ENCODE results near the gene MEIKIN. TPM values are rescaled to one million over a fixed set of nuclear protein-coding genes. Genes with fewer than 3 reads are reported as not detected.

The MEIKIN gene
- total RNA-seq, 5 donors from 2014 or later (not counting 1 experiment from before 2014, with no cell fraction given) = 0.22 to 1.6 (median 0.73) TPM; not detected in 1

GRCh38 chr5:131959906-131960305, 14.4 kb upstream of the MEIKIN start:
- Histone ChIP-seq H3K27ac (ENCODE audit: low read length) (no peak overlapping the region), H3K9me3 (no peaks in the 10 kb centered on the region), H3K36me3 (ENCODE audit: control insufficient read depth in 2 of 2, extremely low read depth in 1 of 2, insufficient read depth in 1 of 2, low read length in 1 of 2) (peaks cover 0 to 21% of the 10 kb centered on the region in 2 donors), H3K4me1 (ENCODE audit: control insufficient read depth in 1 of 2, extremely low read depth in 1 of 2, insufficient read depth in 2 of 2, low read length in 2 of 2) (no peaks in the 10 kb centered on the region), H3K27me3 (replicated peaks in 1 of 2; ENCODE audit: control insufficient read depth in 2 of 2, extremely low read depth in 1 of 2, insufficient read depth in 2 of 2, low read length in 1 of 2) (no peaks in the 10 kb centered on the region), H3K4me3 (ENCODE audit: control insufficient read depth in 1 of 2, extremely low read depth in 1 of 2, low read length in 1 of 2) (no peak overlapping the region)
- no peak for ATAC-seq (replicated peaks in 1 of 4)
- H3K4me3 Mint-ChIP-seq = no peak overlapping the region
- ChIA-PET POLR2A (no interaction called here), CTCF (no interaction called here)
- no peaks in the 10 kb centered on the region for H3K27me3 Mint-ChIP-seq
- no peak for DNase-seq
- H3K9me3 Mint-ChIP-seq = no peaks in the 10 kb centered on the region
- peaks cover 52% of the 10 kb centered on the region for H3K36me3 Mint-ChIP-seq
- 83% methylated on average over 2 of the region's 3 CpGs for WGBS (ENCODE audit: insufficient coverage)
- peaks cover 0 to 1% (median 0%) of the 10 kb centered on the region in 3 donors for H3K4me1 Mint-ChIP-seq
- no peak overlapping the region for H3K27ac Mint-ChIP-seq

- H3K27ac Mint-ChIP-seq = no peak overlapping the region
- no peak overlapping the region for H3K4me3 Mint-ChIP-seq
- ChIA-PET CTCF (no interaction called here), POLR2A (no interaction called here)
- H3K4me1 ChIP-seq (ENCODE audit: control insufficient read depth in 1 of 2, extremely low read depth in 1 of 2, insufficient read depth in 2 of 2, low read length in 2 of 2) = no peaks in the 10 kb centered on the region
- no peaks in the 10 kb centered on the region for H3K27me3 Mint-ChIP-seq
- no peaks in the 10 kb centered on the region for H3K27me3 ChIP-seq (replicated peaks in 1 of 2; ENCODE audit: control insufficient read depth in 2 of 2, extremely low read depth in 1 of 2, insufficient read depth in 2 of 2, low read length in 1 of 2)
- no peak overlapping the region for H3K27ac ChIP-seq (ENCODE audit: low read length)
- 92% methylated on average over 2 of the region's 5 CpGs for WGBS (ENCODE audit: insufficient coverage)
- ATAC-seq (replicated peaks in 1 of 4) (no peak), DNase-seq (no peak)
- H3K9me3 ChIP-seq = no peaks in the 10 kb centered on the region
- H3K4me1 Mint-ChIP-seq = peaks cover 0 to 1% (median 0%) of the 10 kb centered on the region in 3 donors
- peaks cover 54% of the 10 kb centered on the region for H3K36me3 Mint-ChIP-seq
- no peak overlapping the region for H3K4me3 ChIP-seq (ENCODE audit: control insufficient read depth in 1 of 2, extremely low read depth in 1 of 2, low read length in 1 of 2)
- H3K36me3 ChIP-seq (ENCODE audit: control insufficient read depth in 2 of 2, extremely low read depth in 1 of 2, insufficient read depth in 1 of 2, low read length in 1 of 2) = peaks cover 0 to 25% of the 10 kb centered on the region in 2 donors
- no peaks in the 10 kb centered on the region for H3K9me3 Mint-ChIP-seq
Measured at GRCh38 chr5:131959136-131959535, 13.7 kb upstream of the MEIKIN start.

- H3K27me3 ChIP-seq (replicated peaks in 1 of 2; ENCODE audit: control insufficient read depth in 2 of 2, extremely low read depth in 1 of 2, insufficient read depth in 2 of 2, low read length in 1 of 2) = no peaks in the 10 kb centered on the region
- H3K27ac ChIP-seq (ENCODE audit: low read length) = no peak overlapping the region
- H3K4me1 ChIP-seq (ENCODE audit: control insufficient read depth in 1 of 2, extremely low read depth in 1 of 2, insufficient read depth in 2 of 2, low read length in 2 of 2) = no peaks in the 10 kb centered on the region
- 100% methylated on average over 4 of the region's 8 CpGs for WGBS (ENCODE audit: insufficient coverage)
- DNase-seq = no peak
- CTCF ChIA-PET = no interaction called here
- Mint-ChIP-seq H3K27me3 (no peaks in the 10 kb centered on the region), H3K9me3 (no peaks in the 10 kb centered on the region), H3K4me3 (no peak overlapping the region), H3K36me3 (peaks cover 45% of the 10 kb centered on the region), H3K4me1 (peaks cover 0 to 1% (median 0%) of the 10 kb centered on the region in 3 donors), H3K27ac (peak overlapping the region in 1 of 2 donors; percentile 30)
- POLR2A ChIA-PET = no interaction called here
- no peak for ATAC-seq (replicated peaks in 1 of 4)
- H3K9me3 ChIP-seq = no peaks in the 10 kb centered on the region
- H3K4me3 ChIP-seq (ENCODE audit: control insufficient read depth in 1 of 2, extremely low read depth in 1 of 2, low read length in 1 of 2) = no peak overlapping the region
- H3K36me3 ChIP-seq (ENCODE audit: control insufficient read depth in 2 of 2, extremely low read depth in 1 of 2, insufficient read depth in 1 of 2, low read length in 1 of 2) = peaks cover 0 to 20% of the 10 kb centered on the region in 2 donors
Measured at GRCh38 chr5:131957721-131958441, 12.4 kb upstream of the MEIKIN start.

DNA sequence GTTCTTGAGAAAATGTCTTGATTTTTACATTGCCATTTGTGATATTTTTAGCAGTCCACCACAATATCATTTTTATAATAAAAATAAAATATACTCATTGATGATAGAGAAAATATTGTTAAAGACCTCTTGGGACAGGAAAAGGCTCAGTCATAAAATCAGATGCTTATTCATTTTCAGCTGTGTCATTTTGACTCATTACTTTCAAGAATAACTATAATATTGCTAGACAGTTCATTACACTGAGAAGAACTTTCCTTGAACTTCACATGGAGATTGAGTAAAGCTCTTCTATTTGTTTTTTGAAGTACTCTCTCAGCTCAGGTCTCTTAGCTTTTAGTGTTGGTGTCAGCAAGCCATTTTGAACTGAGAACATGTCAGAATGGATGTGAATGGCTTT, 8.5 kb upstream of the MEIKIN start:
- CTCF ChIA-PET = no interaction called here
- no peak for ATAC-seq (replicated peaks in 1 of 4)
- Mint-ChIP-seq H3K36me3 (peaks cover 36% of the 10 kb centered on the region), H3K9me3 (peaks cover 0 to 3% (median 0%) of the 10 kb centered on the region in 3 donors), H3K4me1 (peaks cover 0 to 1% (median 0%) of the 10 kb centered on the region in 3 donors), H3K27me3 (no peaks in the 10 kb centered on the region), H3K27ac (no peak overlapping the region), H3K4me3 (no peak overlapping the region)
- no peak for DNase-seq
- H3K9me3 ChIP-seq = no peaks in the 10 kb centered on the region
- no peak overlapping the region for H3K4me3 ChIP-seq (ENCODE audit: control insufficient read depth in 1 of 2, extremely low read depth in 1 of 2, low read length in 1 of 2)
- H3K27ac ChIP-seq (ENCODE audit: low read length) = no peak overlapping the region
- peaks cover 0 to 12% of the 10 kb centered on the region in 2 donors for H3K36me3 ChIP-seq (ENCODE audit: control insufficient read depth in 2 of 2, extremely low read depth in 1 of 2, insufficient read depth in 1 of 2, low read length in 1 of 2)
- H3K4me1 ChIP-seq (ENCODE audit: control insufficient read depth in 1 of 2, extremely low read depth in 1 of 2, insufficient read depth in 2 of 2, low read length in 2 of 2) = no peaks in the 10 kb centered on the region
- no peaks in the 10 kb centered on the region for H3K27me3 ChIP-seq (replicated peaks in 1 of 2; ENCODE audit: control insufficient read depth in 2 of 2, extremely low read depth in 1 of 2, insufficient read depth in 2 of 2, low read length in 1 of 2)
- POLR2A ChIA-PET = no interaction called here

DNA sequence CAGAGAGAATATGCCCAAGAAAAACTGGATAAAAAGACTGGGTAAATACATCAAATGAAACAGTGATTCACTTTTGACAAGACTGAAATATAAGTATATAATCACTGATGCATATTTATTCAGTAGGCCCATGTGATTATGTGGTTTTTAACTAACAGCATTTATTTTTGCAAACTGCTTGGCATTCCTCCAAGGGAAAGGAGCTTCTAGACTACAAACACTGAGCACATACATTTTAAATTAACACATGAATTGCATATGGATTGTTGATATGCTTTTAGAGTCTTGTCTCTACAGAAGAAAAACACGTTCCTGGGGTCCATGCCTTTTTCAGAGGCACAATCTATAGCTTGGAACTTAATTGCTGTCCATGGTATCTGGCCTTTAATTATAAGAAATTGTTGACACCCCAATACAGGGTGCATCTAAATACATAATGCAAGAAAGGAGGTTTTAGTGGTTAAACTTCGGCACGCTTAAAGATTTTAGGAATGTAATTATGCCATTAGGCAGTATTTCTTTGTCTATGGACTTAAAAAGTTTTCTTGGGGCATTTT, 6.9 kb upstream of the MEIKIN start:
- Mint-ChIP-seq H3K27me3 (no peaks in the 10 kb centered on the region), H3K4me1 (peaks cover 0 to 1% (median 0%) of the 10 kb centered on the region in 3 donors)

DNA sequence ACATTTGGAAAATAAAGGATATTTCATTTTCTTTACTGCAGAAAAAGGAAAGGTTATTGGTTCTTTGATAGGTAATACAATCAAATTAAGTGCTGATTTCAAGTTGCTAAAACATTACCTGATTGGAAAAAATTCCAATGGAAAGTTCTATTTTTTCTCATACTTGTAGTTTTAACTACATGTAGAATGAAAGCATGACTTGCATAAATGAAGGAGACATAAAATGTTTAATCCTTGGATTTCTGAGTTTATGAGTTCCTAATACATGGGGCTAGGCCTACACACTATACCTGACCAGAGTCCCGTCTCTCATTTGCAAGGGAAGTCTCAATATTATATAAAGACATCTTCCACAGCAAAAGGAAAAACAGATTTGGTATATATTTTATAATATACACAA, 5.2 kb upstream of the MEIKIN start:
- H3K27me3 ChIP-seq (replicated peaks in 1 of 2; ENCODE audit: control insufficient read depth in 2 of 2, extremely low read depth in 1 of 2, insufficient read depth in 2 of 2, low read length in 1 of 2) = no peaks in the 10 kb centered on the region
- Mint-ChIP-seq H3K27me3 (no peaks in the 10 kb centered on the region), H3K4me3 (no peak overlapping the region), H3K9me3 (peaks cover 0 to 5% (median 0%) of the 10 kb centered on the region in 3 donors), H3K4me1 (no peaks in the 10 kb centered on the region), H3K36me3 (peaks cover 38% of the 10 kb centered on the region), H3K27ac (no peak overlapping the region)
- POLR2A ChIA-PET = no interaction called here
- H3K4me1 ChIP-seq (ENCODE audit: control insufficient read depth in 1 of 2, extremely low read depth in 1 of 2, insufficient read depth in 2 of 2, low read length in 2 of 2) = no peaks in the 10 kb centered on the region
- no peak overlapping the region for H3K4me3 ChIP-seq (ENCODE audit: control insufficient read depth in 1 of 2, extremely low read depth in 1 of 2, low read length in 1 of 2)
- WGBS (ENCODE audit: insufficient coverage) = no CpG with 5 or more reads among the region's 1 CpG
- no peak for DNase-seq
- no peaks in the 10 kb centered on the region for H3K9me3 ChIP-seq
- ATAC-seq (replicated peaks in 1 of 4) = no peak
- no peak overlapping the region for H3K27ac ChIP-seq (ENCODE audit: low read length)
- CTCF ChIA-PET = no interaction called here
- H3K36me3 ChIP-seq (ENCODE audit: control insufficient read depth in 2 of 2, extremely low read depth in 1 of 2, insufficient read depth in 1 of 2, low read length in 1 of 2) = peaks cover 0 to 9% of the 10 kb centered on the region in 2 donors

More for the DNA sequence above, 6.9 kb upstream of the MEIKIN start:
- Mint-ChIP-seq H3K4me3 (no peak overlapping the region), H3K9me3 (peaks cover 0 to 5% (median 0%) of the 10 kb centered on the region in 3 donors), H3K27ac (no peak overlapping the region), H3K36me3 (peaks cover 33% of the 10 kb centered on the region)
- Histone ChIP-seq H3K27ac (ENCODE audit: low read length) (no peak overlapping the region), H3K4me1 (ENCODE audit: control insufficient read depth in 1 of 2, extremely low read depth in 1 of 2, insufficient read depth in 2 of 2, low read length in 2 of 2) (no peaks in the 10 kb centered on the region), H3K27me3 (replicated peaks in 1 of 2; ENCODE audit: control insufficient read depth in 2 of 2, extremely low read depth in 1 of 2, insufficient read depth in 2 of 2, low read length in 1 of 2) (no peaks in the 10 kb centered on the region), H3K9me3 (no peaks in the 10 kb centered on the region), H3K4me3 (ENCODE audit: control insufficient read depth in 1 of 2, extremely low read depth in 1 of 2, low read length in 1 of 2) (no peak overlapping the region), H3K36me3 (ENCODE audit: control insufficient read depth in 2 of 2, extremely low read depth in 1 of 2, insufficient read depth in 1 of 2, low read length in 1 of 2) (peaks cover 0 to 9% of the 10 kb centered on the region in 2 donors)
- ATAC-seq (replicated peaks in 1 of 4) (no peak), DNase-seq (no peak)
- WGBS (ENCODE audit: insufficient coverage) = no CpG with 5 or more reads among the region's 3 CpGs
- CTCF ChIA-PET = no interaction called here
- POLR2A ChIA-PET = no interaction called here
